ENCODE data around the gene RELCH. TPM values are rescaled to one million over a fixed set of nuclear protein-coding genes. Genes with fewer than 3 reads are reported as not detected.

Gene RELCH
- total RNA-seq, 2 donors from 2014 or later = 36.0 to 48.9 TPM

GRCh38 chr18:62170857-62171256 is 16.2 kb upstream of the RELCH start:
- DNase-seq (ENCODE audit: low spot score) (no peak), ATAC-seq (ENCODE audit: insufficient number of reproducible peaks, low FRiP score, low read depth) (no peak)
- TF ChIP-seq CTCF (IDR thresholded peaks at IDR 0.05) = no peak
- Histone ChIP-seq H3K4me1 (ENCODE audit: control insufficient read depth in 1 of 2, low read depth in 2 of 2) (no peaks in the 10 kb centered on the region), H3K27ac (no peak overlapping the region), H3K9me3 (no peaks in the 10 kb centered on the region), H3K36me3 (no peaks in the 10 kb centered on the region), H3K4me3 (no peak overlapping the region), H3K27me3 (replicated peaks; ENCODE audit: insufficient read depth) (no peaks in the 10 kb centered on the region)

DNA sequence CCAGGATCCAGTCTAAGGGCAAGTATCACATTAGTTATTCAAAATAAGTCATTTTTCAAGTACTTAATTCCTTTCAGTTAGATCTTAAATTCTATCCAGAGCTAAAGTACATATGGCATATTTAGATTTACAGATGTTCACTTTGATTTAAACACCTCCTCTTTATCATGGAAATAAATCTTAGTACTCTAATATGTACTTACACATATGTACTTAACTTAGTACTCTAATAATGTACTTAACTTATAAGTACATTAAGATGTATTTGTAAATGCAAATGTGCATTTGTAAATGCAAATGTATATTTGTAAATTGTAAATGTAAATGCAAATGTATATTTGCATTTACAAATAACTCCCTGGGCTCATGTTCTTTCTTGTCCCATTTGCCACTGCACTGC is 14.8 kb upstream of the RELCH start:
- Histone ChIP-seq H3K4me3 (no peak overlapping the region), H3K9me3 (no peaks in the 10 kb centered on the region), H3K27ac (no peak overlapping the region), H3K27me3 (replicated peaks; ENCODE audit: insufficient read depth) (no peaks in the 10 kb centered on the region), H3K4me1 (ENCODE audit: control insufficient read depth in 1 of 2, low read depth in 2 of 2) (no peaks in the 10 kb centered on the region), H3K36me3 (no peaks in the 10 kb centered on the region)
- ATAC-seq (ENCODE audit: insufficient number of reproducible peaks, low FRiP score, low read depth) = no peak
- DNase-seq (ENCODE audit: low spot score) = no peak
- no peak for TF ChIP-seq CTCF (IDR thresholded peaks at IDR 0.05)

GRCh38 chr18:62175521-62175920 is 11.5 kb upstream of the RELCH start:
- no peak for TF ChIP-seq CTCF (IDR thresholded peaks at IDR 0.05)
- no peak overlapping the region for H3K27ac ChIP-seq
- DNase-seq (ENCODE audit: low spot score) (no peak), ATAC-seq (ENCODE audit: insufficient number of reproducible peaks, low FRiP score, low read depth) (no peak)
- H3K4me1 ChIP-seq (ENCODE audit: control insufficient read depth in 1 of 2, low read depth in 2 of 2) = no peaks in the 10 kb centered on the region
- no peaks in the 10 kb centered on the region for H3K36me3 ChIP-seq
- H3K27me3 ChIP-seq (replicated peaks; ENCODE audit: insufficient read depth) = no peaks in the 10 kb centered on the region
- no peak overlapping the region for H3K4me3 ChIP-seq
- H3K9me3 ChIP-seq = no peaks in the 10 kb centered on the region

DNA sequence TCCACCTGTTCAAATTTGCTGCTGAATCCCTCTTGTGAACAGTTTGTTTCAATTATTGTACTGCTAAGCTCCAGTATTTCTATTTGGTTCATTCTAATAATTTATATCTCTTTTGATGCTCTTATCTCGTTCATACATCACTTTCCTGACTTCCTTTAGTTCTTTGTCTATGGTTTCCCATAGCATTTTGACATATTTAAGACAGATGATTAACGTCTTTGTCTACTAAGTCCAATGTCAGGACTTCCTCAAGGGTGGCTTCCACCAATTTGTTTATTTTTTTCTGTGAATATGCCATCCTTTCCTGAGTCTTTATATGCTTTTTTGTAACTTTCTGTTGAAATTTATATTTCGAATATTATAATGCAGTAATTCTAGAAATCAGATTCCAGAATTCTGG is 9.8 kb upstream of the RELCH start:
- ATAC-seq (ENCODE audit: insufficient number of reproducible peaks, low FRiP score, low read depth) (no peak), DNase-seq (ENCODE audit: low spot score) (no peak)
- no peak for TF ChIP-seq CTCF (IDR thresholded peaks at IDR 0.05)
- Histone ChIP-seq H3K27me3 (replicated peaks; ENCODE audit: insufficient read depth) (no peaks in the 10 kb centered on the region), H3K36me3 (no peaks in the 10 kb centered on the region), H3K4me3 (no peak overlapping the region), H3K9me3 (no peaks in the 10 kb centered on the region), H3K4me1 (ENCODE audit: control insufficient read depth in 1 of 2, low read depth in 2 of 2) (no peaks in the 10 kb centered on the region), H3K27ac (no peak overlapping the region)

DNA sequence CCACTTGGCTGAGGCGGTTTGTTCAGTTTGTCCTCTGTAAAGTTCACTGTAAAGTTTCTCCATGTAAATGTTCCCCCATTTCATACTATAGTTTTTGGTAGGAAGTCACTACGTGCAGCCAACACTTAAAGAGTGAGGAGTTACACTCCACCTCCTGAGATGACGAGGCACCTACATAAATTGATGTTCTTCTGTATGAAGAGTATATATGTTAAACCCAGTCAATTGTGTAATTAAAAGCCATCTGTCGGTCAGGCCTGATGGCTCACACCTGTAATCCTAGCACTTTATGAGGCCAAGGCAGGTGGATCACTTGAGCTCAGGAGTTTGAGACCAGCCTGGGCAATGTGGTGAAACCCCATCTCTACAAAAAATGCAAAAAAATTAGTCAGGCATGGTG is 7.8 kb upstream of the RELCH start:
- Histone ChIP-seq H3K4me1 (ENCODE audit: control insufficient read depth in 1 of 2, low read depth in 2 of 2) (no peaks in the 10 kb centered on the region), H3K4me3 (no peak overlapping the region), H3K27me3 (replicated peaks; ENCODE audit: insufficient read depth) (no peaks in the 10 kb centered on the region), H3K9me3 (no peaks in the 10 kb centered on the region), H3K27ac (no peak overlapping the region), H3K36me3 (no peaks in the 10 kb centered on the region)
- no peak for DNase-seq (ENCODE audit: low spot score)
- TF ChIP-seq CTCF (IDR thresholded peaks at IDR 0.05) = no peak
- no peak for ATAC-seq (ENCODE audit: insufficient number of reproducible peaks, low FRiP score, low read depth)
